ENCODE results near the gene PDGFRB.

DNA sequence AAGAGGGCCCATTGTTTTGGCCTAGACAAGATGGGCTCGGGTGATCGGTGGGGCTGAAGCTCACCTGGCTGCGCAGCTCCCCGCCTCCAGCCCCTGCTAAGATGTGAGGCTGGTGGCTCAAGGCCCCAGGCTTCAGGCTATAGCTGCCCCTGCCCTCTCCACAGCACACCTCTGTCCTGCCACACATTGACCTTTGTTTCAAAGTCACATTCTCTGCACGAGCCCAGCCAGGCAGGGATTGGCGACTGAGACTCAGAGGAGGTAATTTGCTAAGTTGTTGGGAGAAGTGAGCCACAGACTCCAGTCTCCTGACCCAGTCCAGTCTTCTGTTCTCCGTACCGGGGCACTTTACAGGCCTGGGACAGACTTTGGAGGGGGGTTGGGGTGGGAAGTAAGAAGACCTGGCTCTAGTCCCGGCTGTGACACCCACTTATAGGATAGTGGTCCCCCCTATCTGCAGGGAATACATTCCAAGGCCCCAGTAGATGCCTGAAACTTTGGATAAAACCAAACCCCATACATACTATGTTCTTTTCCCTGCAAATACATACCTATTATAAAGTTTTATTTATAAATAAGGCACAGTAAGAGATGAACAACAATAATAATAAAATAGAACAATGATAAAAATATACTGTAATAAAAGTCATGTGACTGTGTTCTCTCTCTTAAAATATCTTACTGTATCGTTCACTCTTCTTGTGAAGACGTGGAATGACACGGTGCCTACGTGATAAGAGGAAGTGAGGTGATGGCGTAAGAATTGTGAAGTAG lies 13.3 kb downstream of the PDGFRB start:
- TF ChIP-seq, protein P1, sequence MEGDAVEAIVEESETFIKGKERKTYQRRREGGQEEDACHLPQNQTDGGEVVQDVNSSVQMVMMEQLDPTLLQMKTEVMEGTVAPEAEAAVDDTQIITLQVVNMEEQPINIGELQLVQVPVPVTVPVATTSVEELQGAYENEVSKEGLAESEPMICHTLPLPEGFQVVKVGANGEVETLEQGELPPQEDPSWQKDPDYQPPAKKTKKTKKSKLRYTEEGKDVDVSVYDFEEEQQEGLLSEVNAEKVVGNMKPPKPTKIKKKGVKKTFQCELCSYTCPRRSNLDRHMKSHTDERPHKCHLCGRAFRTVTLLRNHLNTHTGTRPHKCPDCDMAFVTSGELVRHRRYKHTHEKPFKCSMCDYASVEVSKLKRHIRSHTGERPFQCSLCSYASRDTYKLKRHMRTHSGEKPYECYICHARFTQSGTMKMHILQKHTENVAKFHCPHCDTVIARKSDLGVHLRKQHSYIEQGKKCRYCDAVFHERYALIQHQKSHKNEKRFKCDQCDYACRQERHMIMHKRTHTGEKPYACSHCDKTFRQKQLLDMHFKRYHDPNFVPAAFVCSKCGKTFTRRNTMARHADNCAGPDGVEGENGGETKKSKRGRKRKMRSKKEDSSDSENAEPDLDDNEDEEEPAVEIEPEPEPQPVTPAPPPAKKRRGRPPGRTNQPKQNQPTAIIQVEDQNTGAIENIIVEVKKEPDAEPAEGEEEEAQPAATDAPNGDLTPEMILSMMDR (IDR thresholded peaks at IDR 0.05) = no peak
- TF ChIP-seq EP300 (IDR thresholded peaks at IDR 0.05) = no peak

Data from ovary (tissue), 3 donors.